HG02870 (cell line): ENCODE measurements around the gene LRIT1.

Source experiments
- ATAC-seq: cut with Tn5 transposase; IDR thresholded peaks from one replicate; pipeline ENCODE4 v1.9.1; 2021; ENCODE audit warnings: mild to moderate bottlenecking, moderate library complexity; ENCODE audit not compliant: unreplicated experiment

LRIT1 gene

DNA sequence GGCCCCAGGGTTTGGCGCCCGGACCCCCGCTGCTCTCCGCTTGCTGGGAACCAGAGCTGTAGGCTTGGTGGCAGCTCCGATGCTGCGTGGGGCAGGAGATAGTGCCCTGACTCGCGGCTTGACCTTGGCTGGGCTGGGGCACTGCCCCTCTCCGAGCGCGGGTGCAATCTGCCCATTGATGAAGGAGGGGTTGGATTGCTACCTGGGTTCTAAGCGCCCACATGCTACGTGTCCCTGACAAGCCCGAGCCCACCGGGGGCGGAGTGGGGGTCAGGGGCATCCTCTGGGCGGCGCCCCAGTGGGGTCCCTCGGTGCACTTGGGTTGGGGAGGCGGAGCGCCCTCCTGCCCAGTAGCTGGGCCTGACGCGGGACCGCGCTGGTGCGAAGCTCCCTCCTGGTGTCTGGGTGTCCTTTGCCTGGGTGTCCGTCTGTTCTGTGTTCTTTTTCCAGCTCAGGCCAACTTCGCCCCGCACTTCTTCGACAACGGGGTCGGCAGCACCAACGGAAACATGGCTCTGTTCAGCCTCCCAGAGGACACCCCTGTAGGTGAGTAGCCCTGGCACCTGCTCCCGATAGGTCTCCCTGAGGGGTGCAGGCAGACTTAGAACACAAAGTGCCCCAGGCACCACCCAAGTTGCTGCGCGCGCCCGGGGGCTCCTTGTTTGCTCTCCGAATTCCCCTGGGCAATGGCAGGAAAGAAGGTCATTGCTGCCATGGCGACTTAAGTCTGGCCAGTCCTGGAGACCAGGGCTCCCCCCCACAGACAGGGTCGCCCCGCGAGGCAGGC, 46.1 kb downstream of the LRIT1 start:
- ATAC-seq, result no peak

DNA sequence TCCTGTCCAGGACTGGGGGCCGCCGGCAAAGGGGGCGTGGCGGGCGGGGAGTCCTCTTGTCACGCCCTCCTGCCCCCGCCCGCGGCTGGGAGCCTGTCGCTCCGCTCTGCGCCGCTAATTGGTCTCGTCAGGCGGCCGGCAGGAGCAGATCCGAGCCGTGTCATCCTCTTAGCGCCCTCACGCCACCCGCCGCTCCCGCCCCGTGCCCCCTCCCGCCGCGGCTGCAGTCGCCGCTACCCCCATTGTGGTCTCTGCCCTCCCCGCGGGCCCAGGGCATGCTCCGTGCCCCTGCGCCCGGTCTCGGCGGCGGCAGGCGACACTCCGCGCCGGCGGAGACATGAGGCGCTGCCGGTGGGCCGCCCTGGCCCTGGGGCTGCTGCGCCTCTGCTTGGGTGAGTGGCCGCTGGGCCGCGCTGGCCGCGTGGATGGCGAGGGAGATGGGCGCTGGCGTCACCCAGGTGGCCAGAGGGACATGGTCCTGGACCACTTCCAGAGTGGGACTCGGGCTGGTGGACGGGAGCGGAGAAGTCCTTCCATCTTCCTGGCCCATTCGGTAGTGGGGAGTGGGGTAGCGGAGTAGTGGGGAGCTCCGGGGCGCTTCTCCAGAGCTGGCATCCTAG, 46.8 kb downstream of the LRIT1 start, which contains the start of gene CDHR1:
Gene CDHR1 (plus strand): TSS at position 114 of the 620 bp plus-strand sequence. CDS start 224 bp downstream, at position 338.
- ATAC-seq, result peak; percentile 77

DNA sequence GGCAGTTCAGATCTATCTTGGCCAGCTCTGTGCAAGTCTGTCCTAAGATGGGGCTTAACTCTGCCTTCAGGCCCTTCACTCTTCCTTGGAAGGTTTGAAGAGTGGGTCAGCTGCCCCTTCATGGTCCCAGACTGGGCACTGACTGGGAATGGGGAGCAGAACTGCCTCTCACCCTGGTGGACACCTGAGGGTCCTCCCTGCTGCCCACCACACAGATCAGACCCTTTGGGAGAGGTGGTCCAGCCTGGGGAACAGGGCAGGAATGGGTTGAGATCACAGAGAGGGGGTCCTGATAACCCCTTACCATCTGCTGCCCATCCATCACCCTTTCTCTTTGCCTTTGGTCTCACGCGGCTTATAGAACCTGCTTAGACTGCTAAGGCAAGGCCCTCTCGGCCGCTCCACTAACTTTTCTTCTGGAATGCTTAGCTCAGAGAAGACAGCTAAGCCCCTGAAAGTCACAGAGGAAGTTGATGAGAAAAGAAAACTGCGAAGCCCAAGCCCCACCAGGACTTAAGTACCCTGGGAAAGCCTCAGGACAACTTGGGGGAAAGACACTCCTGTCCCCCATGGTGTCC, 47.4 kb downstream of the LRIT1 start:
- no peak for ATAC-seq

DNA sequence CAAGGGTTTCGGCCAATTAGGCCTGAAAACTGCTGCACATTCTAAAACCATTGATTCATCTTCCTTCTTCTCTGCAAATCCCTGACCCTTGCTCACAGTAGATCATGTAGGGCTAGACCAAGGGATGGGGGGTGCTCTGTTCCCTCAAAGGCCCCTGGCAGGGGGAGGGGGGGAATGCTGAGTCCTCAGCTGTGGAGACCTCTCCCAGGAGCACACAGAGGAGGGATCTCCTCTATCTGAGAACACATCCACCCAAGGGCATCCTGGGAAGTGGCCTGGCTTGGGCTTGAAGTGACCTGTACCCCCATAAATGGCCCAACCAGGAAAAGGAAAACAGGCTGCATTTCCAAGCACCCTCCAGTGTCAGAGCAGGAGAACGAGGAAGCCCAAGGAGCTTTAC, 48.0 kb downstream of the LRIT1 start:
- no peak for ATAC-seq

DNA sequence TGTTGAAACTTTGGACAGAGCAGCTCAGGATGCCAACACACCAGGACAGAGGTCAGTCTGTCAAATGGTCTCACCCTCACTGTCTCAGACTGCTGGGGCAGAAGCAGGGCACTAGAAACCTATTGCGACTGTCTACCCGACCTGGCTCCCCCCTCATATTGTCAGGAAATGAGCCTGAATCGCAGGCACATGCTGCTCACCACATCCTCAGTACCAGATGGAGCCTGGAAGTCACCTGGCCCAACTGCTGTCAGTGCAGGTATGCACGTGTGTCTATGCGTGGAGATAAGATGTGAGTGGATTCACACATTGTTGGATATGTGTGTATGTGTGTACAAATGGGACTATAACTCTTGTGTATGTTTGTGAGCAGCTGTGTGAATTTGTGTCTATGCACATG, 50.2 kb downstream of the LRIT1 start:
- no peak for ATAC-seq

DNA sequence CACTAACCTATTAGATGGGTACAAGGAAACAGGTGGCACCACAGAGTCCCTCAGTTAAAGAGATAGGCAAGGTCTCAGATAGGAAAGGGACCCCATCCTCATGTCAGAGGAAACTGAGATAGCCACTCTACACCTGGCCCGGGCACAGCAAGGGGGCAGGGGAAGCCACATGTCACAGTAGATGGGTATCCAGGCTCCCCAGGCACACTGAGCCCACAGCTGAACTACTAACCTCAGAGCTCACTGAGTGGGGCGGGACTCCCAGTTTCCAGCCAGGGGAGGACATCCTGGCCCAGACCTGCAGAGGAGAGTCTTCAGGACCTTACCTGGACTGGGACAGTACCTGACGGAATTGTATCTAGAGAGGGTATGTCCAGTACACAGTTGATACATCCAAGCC, 50.7 kb downstream of the LRIT1 start:
- no peak for ATAC-seq

GRCh38 chr10:84188815-84189214, 52.5 kb downstream of the LRIT1 start:
- ATAC-seq, result no peak

DNA sequence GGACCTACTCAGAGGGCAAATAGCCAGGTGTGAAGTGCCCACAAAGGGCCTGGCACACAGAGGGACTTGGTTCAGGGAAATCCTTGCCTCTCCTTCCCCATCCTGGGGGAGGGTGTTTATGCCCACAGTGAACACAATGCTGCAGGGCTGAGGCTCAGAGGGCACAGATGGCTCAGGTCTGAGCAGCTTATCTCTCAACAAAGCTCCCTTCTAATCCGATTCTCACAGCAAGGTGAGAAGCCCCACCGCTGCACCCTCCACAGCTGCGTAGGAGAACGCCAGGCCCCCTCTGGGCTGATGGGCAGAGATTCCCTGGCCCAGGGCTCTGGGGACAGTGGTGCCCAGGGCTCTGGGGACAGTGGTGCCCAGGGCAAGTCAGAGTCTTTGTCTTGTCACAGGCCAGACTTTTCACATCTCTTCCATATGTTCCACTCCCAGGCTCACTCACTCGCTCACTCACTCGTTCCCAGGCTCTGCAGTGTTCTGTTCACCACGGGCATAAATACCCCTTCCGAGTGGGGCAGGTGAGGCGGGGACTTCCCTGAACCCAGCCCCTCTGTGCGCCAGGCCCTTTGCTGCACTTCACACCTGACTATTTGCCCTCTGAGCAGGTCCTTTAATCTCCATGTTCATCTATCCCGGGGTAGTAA, 55.7 kb downstream of the LRIT1 start:
- no peak for ATAC-seq

GRCh38 chr10:84184517-84184916, 56.8 kb downstream of the LRIT1 start:
- ATAC-seq, result no peak

- no peak for ATAC-seq
Measured at GRCh38 chr10:84181631-84182030, 59.7 kb downstream of the LRIT1 start.
